ENCODE measurements around the gene GATM.

GRCh38 chr15:45409596-45409995 is 31.3 kb upstream of the GATM start:
- no peak for TF ChIP-seq CTCF (conservative IDR thresholded peaks at IDR 0.05; ENCODE audit: low read depth, low read length)
- TF ChIP-seq EZH2 (IDR thresholded peaks at IDR 0.05; ENCODE audit: borderline replicate concordance, low read depth, low read length, poor library complexity, severe bottlenecking), result no peak
